C4-2B (cell line): ENCODE measurements around the gene DAB2.

ENCODE experiments used
- H3K27ac ChIP-seq: fragments of 450-650 bp; 2 replicates; pipeline ENCODE4 v1.5.1; 2017
- ZFX ChIP-seq: fragments of 450-650 bp; IDR thresholded peaks from 2 replicates; pipeline ENCODE4 v1.6.1; 2017
- TF ChIP-seq, protein P1 (sequence below): fragments of 450-650 bp; conservative IDR thresholded peaks from 2 replicates; pipeline ENCODE4 v1.5.1; 2017; ENCODE audit warnings: mild to moderate bottlenecking

Gene DAB2

DNA sequence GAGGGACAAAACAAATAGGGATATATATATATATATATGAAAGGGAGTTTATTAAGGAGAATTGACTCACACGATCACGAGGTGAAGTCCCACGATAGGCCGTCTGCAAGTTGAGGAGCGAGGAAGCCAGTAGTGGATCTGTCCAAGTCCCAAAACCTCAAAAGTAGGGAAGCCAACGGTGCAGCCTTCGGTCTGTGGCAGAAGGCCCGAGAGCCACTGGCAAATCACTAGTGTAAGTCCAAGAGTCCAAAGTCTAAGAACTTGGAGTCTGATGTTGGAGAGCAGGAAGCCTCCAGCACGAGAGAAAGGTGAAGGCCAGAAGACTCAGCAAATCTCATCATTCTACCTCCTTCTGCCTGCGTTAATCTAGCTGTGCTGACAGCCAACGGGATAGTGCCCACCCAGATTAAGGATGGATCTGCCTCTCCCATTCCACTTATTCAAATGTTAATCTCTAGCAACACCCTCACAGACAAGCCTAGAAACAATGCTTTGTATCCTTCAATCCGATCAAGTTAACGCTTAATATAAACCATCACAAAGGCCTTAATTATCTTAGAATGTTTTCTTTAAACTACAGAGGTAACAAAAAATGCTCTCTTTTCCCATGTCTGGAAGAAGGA, 23.8 kb upstream of the DAB2 start:
- H3K27ac ChIP-seq, result peak overlapping the region; percentile 54
- no peak for TF ChIP-seq ZFX
- TF ChIP-seq, protein P1, sequence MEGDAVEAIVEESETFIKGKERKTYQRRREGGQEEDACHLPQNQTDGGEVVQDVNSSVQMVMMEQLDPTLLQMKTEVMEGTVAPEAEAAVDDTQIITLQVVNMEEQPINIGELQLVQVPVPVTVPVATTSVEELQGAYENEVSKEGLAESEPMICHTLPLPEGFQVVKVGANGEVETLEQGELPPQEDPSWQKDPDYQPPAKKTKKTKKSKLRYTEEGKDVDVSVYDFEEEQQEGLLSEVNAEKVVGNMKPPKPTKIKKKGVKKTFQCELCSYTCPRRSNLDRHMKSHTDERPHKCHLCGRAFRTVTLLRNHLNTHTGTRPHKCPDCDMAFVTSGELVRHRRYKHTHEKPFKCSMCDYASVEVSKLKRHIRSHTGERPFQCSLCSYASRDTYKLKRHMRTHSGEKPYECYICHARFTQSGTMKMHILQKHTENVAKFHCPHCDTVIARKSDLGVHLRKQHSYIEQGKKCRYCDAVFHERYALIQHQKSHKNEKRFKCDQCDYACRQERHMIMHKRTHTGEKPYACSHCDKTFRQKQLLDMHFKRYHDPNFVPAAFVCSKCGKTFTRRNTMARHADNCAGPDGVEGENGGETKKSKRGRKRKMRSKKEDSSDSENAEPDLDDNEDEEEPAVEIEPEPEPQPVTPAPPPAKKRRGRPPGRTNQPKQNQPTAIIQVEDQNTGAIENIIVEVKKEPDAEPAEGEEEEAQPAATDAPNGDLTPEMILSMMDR, result no peak

DNA sequence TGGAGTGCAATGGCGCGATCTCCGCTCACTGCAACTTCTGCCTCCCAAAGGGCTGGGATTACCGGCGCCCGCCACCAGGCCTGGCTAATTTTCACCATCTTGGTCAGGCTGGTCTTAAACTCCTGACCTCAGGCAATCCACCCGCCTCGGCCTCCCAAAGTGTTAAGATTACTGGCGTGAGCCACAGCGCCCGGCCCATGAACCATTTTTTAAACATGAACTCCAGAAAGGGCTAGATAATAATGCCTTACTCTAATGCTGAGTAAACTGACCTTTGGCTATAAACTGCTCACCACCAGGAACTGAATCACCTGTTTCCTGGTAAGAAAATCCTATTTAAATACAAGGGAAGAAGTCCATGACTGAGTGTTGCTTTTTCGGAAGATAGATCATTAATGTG, 23.2 kb upstream of the DAB2 start:
- TF ChIP-seq, protein P1, result no peak
- TF ChIP-seq ZFX, result no peak
- H3K27ac ChIP-seq, result peak overlapping the region; percentile 54

DNA sequence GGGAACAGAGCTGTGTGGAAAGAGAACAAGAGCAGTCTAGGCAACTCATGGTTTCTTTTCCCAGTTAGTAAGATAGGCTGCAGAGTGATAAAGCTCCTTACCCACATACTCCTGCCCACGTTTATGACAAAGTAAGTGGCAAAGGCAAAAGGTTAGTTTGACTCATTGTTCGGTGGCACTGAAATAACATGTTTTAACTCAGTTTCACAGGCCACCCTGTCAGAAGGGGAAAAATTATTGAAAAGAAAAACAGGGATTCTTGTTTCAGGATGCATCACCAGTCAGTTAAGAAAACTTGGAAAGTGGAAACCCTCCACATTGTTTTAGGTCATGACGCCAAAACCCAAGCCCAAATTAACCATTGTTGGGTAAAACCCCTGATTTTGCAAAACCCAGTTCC, 22.3 kb upstream of the DAB2 start:
- no peak overlapping the region for H3K27ac ChIP-seq
- TF ChIP-seq, protein P1, result no peak
- TF ChIP-seq ZFX, result no peak

DNA sequence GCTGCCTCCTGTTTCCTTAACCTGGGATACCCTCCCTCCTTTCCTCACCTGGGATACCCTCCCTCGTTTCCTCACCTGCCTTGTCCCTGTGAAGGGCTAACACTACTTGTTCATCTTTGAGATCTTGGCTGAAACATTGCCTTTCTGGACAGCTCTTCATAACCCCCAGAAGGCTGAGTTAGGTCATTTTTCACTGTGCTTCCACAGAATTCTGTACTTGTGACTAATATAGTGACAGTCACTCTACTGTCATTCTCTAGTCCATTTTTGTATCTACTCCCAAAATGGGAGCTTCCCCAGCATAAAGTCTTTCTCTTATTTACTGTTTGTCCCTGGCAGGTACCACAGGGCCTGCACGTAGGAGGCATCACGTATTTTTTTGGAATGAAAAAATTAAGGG, 21.5 kb upstream of the DAB2 start:
- TF ChIP-seq, protein P1, result no peak
- no peak for TF ChIP-seq ZFX
- no peak overlapping the region for H3K27ac ChIP-seq

DNA sequence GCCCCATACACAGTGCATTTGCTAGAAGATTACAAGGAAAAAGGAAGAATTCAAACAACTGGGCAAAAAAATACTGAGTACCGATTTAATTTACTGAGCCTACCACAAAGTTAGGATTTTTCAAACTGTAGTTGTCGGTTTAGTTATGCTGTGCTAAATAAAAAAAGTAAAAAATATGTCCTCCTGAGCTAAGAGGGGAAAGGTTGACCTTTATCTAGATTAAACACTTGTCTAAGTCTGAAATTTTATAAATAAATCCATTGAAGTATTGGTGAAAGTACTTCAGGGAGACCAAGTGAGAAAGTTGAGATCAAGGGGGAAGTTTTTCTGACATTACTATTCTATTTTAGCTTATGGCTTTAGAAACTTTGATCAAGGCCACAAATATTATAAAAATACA, 19.1 kb upstream of the DAB2 start:
- TF ChIP-seq ZFX, result no peak
- TF ChIP-seq, protein P1, result no peak
- H3K27ac ChIP-seq, result no peak overlapping the region

DNA sequence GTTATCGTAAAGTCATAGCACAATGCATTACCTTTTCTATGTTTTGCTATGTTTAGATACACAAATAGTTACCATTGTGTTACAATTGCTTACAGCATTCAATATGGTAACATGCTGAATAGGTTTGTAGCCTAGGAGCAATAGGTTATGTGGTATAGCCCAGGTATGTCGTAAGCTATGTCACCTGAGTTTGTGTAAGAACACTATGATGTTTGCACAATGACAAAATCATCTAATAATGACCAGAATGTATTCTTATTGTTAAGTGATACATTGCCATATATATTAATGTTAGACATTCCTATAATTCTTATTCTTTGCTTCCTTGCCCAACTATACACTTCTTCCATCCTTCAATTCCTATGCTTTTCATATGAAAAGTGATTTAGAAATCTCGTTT, 18.2 kb upstream of the DAB2 start:
- TF ChIP-seq, protein P1, result no peak
- no peak for TF ChIP-seq ZFX
- no peak overlapping the region for H3K27ac ChIP-seq

DNA sequence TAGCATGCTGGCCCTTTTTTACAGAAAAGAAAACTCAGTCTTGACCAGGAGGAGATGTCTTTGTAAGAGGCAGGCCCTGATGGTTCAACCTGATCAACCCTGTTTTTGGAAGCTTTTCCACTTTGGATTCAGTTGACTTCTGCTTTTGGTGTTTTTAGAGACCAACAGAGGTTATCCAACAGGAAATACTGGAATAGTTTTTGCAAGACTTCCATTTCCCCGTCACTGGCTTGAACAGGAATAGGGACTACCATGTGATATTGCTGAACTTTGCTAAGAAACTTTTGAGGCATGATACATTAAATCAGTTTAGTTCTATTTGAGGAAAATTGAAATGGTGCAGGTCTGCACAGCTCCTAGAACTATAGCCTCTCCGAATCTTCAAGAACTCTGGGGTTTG, 17.1 kb upstream of the DAB2 start:
- TF ChIP-seq ZFX, result no peak
- TF ChIP-seq, protein P1, result no peak
- no peak overlapping the region for H3K27ac ChIP-seq
